Natural killer cell (primary cell): ENCODE measurements around the gene HAPSTR1. TPM values are rescaled to one million over a fixed set of nuclear protein-coding genes. Genes with fewer than 3 reads are reported as not detected.

Experiments
- ATAC-seq, 3 donors: fragments of 150-1000 bp in 2 of 3; fragments of 200-7000 bp in 1 of 3; cut with Tn5 transposase; 1 replicate in 1 of 3; 2 replicates in 2 of 3; pipeline ENCODE4 v1.10.0; 2021; ENCODE audit warnings: mild to moderate bottlenecking in 2 of 3, moderate library complexity in 2 of 3
- DNase-seq, 2 donors: peaks; one replicate each; pipeline versions ENCODE4 v3.0.0 to v3.0.0-alpha.2; 2013 to 2021; ENCODE audit warnings: mixed read lengths in 1 of 2
- H3K27ac ChIP-seq: one replicate; pipeline ENCODE4 v1.5.1; 2013; ENCODE audit warnings: mild to moderate bottlenecking, low read length
- H3K27me3 ChIP-seq: one replicate; pipeline ENCODE4 v1.6.1; 2013; ENCODE audit warnings: low read length; ENCODE audit not compliant: control insufficient read depth, insufficient read depth
- H3K36me3 ChIP-seq: one replicate; pipeline ENCODE4 v1.6.1; 2013; ENCODE audit warnings: low read length; ENCODE audit not compliant: control insufficient read depth, insufficient read depth
- H3K4me1 ChIP-seq: one replicate; pipeline ENCODE4 v1.6.1; 2013; ENCODE audit warnings: low read length; ENCODE audit not compliant: control insufficient read depth, insufficient read depth
- H3K4me3 ChIP-seq: one replicate; pipeline ENCODE4 v1.5.1; 2013; ENCODE audit warnings: low read length
- H3K9me3 ChIP-seq: one replicate; pipeline ENCODE4 v1.6.1; 2013; ENCODE audit warnings: low read length; ENCODE audit not compliant: control insufficient read depth, insufficient read depth
- H3K27ac Mint-ChIP-seq, 2 donors: one replicate each; pipeline ENCODE4 v1.8.0; 2022; ENCODE audit warnings: mild to moderate bottlenecking in 2 of 2, mixed read lengths in 2 of 2, moderate library complexity in 1 of 2
- H3K27me3 Mint-ChIP-seq, 2 donors: one replicate each; pipeline ENCODE4 v1.8.0; 2022; ENCODE audit warnings: low read depth in 2 of 2, mixed read lengths in 2 of 2
- H3K36me3 Mint-ChIP-seq: one replicate; pipeline ENCODE4 v1.8.0; 2022; ENCODE audit warnings: mixed read lengths
- H3K4me1 Mint-ChIP-seq, 2 donors: one replicate each; pipeline ENCODE4 v1.8.0; 2022; ENCODE audit warnings: mixed read lengths in 2 of 2
- H3K4me3 Mint-ChIP-seq: one replicate; pipeline ENCODE4 v1.8.0; 2022; ENCODE audit warnings: mild to moderate bottlenecking, moderate library complexity, mixed read lengths
- H3K9me3 Mint-ChIP-seq, 2 donors: one replicate each; pipeline ENCODE4 v1.8.0; 2022; ENCODE audit warnings: mixed read lengths in 2 of 2
- WGBS: methylation state at CpG from one replicate; pipeline ENCODE4 v1.1.7; 2013; ENCODE audit warnings: missing lambda C conversion rate; ENCODE audit not compliant: insufficient coverage; 5-methylcytosine and 5-hydroxymethylcytosine counted together
- intact Hi-C: fragments of 100-400 bp; cut with micrococcal nuclease; formaldehyde crosslinking; loops from one replicate; pipeline ENCODE4 v1.14.2; 2022
- total RNA-seq, 4 donors: library from RNA; stranded (reverse); fragments of 120-200 nt in 1 of 4; gene quantifications; one replicate each; pipeline versions ENCODE4 v1.2.3 to v1.2.4, GENCODE V29; 2013 to 2022
- TF ChIP-seq, protein P1 (sequence below): fragments of 200-600 bp; IDR thresholded peaks from one replicate; pipeline ENCODE4 v1.8.0; 2022; ENCODE audit warnings: antibody characterized with exemption

Gene HAPSTR1
- total RNA-seq, 3 donors from 2014 or later (not counting 1 experiment from before 2014, with no cell fraction given), result 135 to 145 (median 138) TPM

GRCh38 chr16:9126609-9127008 lies 35.2 kb downstream of the HAPSTR1 start:
- no peaks in the 10 kb centered on the region for H3K9me3 ChIP-seq
- peak overlapping the region; percentile 23 for H3K27ac ChIP-seq
- peaks cover 9% of the 10 kb centered on the region for H3K36me3 ChIP-seq
- no peak overlapping the region for H3K4me3 ChIP-seq
- H3K36me3 Mint-ChIP-seq, result no peaks in the 10 kb centered on the region
- no peaks in the 10 kb centered on the region for H3K27me3 Mint-ChIP-seq
- peak overlapping the region; percentile 92 to 94 for H3K27ac Mint-ChIP-seq
- DNase-seq, result no peak
- peaks cover 57% of the 10 kb centered on the region for H3K4me1 ChIP-seq
- intact Hi-C loops, result loop anchor here (1.0 kb wide), 1 partner anchor 35 kb away; the partner anchor contains the start of gene HAPSTR1
- no peaks in the 10 kb centered on the region for H3K9me3 Mint-ChIP-seq
- WGBS, result 87% methylated on average over 2 of the region's 2 CpGs
- peaks cover 46 to 64% of the 10 kb centered on the region in 2 donors for H3K4me1 Mint-ChIP-seq
- no peaks in the 10 kb centered on the region for H3K27me3 ChIP-seq
- H3K4me3 Mint-ChIP-seq, result no peak overlapping the region
- ATAC-seq, result no peak
- TF ChIP-seq, protein P1, sequence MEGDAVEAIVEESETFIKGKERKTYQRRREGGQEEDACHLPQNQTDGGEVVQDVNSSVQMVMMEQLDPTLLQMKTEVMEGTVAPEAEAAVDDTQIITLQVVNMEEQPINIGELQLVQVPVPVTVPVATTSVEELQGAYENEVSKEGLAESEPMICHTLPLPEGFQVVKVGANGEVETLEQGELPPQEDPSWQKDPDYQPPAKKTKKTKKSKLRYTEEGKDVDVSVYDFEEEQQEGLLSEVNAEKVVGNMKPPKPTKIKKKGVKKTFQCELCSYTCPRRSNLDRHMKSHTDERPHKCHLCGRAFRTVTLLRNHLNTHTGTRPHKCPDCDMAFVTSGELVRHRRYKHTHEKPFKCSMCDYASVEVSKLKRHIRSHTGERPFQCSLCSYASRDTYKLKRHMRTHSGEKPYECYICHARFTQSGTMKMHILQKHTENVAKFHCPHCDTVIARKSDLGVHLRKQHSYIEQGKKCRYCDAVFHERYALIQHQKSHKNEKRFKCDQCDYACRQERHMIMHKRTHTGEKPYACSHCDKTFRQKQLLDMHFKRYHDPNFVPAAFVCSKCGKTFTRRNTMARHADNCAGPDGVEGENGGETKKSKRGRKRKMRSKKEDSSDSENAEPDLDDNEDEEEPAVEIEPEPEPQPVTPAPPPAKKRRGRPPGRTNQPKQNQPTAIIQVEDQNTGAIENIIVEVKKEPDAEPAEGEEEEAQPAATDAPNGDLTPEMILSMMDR, result no peak

DNA sequence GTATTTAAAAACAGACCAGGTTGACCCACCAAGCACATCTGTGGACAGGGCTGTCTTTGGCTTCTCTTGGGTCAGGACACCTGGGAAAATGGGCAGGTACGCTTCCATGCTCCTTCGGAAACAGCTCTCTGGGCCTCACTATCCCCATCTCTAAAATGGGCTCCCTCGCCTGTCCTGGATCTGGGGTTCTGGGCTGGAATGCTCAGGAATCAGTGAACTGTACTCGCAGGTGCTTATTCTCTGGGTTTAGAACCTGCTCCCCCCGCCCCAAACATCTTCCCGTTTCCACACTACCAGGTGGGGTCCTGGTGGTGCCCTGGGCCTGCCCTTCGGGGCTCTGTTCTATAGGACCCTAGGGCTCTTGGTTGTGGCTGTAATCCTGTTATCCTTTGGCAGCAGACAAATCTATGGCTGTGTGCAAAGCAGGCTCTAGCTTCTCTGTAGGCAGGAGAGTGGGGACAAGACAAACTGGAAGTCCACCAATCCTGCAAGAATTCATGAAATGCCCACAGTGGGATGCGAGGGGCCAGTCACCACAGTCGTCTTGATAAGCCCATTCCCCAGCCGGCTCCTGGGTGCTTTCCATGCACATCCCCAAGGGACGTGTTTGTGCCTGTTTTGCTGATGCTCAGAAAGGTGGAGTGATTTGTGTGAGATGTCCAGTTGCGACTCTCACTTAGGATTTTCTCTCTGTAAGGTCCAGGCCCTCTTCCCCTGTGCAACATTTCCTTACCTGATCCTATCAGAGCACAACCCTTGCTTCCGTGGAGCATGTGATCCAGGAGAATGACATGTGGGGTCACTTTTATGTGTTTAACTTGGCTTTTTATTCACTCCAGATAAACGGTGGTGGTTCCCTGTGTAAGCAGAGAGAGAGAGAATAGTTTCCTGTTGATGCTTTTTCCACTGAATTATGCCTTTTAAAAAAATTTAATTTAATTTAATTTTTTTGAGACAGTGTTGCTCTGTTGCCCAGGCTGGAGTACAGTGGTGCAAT lies 37.2 kb downstream of the HAPSTR1 start:
- no peaks in the 10 kb centered on the region for H3K27me3 Mint-ChIP-seq
- H3K9me3 ChIP-seq, result no peaks in the 10 kb centered on the region
- peaks cover 37 to 61% of the 10 kb centered on the region in 2 donors for H3K4me1 Mint-ChIP-seq
- TF ChIP-seq, protein P1, result no peak
- H3K9me3 Mint-ChIP-seq, result no peaks in the 10 kb centered on the region
- no peaks in the 10 kb centered on the region for H3K27me3 ChIP-seq
- H3K27ac Mint-ChIP-seq, result peak overlapping the region; percentile 92 to 94
- H3K36me3 ChIP-seq, result peaks cover 3% of the 10 kb centered on the region
- H3K4me3 ChIP-seq, result no peak overlapping the region
- DNase-seq (no peak), ATAC-seq (no peak)
- peak overlapping the region; percentile 84 for H3K27ac ChIP-seq
- H3K4me3 Mint-ChIP-seq, result peak overlapping the region; percentile 81
- intact Hi-C loops, result no loop called here
- no peaks in the 10 kb centered on the region for H3K36me3 Mint-ChIP-seq
- 88% methylated on average over 14 of the region's 14 CpGs for WGBS
- peaks cover 61% of the 10 kb centered on the region for H3K4me1 ChIP-seq

DNA sequence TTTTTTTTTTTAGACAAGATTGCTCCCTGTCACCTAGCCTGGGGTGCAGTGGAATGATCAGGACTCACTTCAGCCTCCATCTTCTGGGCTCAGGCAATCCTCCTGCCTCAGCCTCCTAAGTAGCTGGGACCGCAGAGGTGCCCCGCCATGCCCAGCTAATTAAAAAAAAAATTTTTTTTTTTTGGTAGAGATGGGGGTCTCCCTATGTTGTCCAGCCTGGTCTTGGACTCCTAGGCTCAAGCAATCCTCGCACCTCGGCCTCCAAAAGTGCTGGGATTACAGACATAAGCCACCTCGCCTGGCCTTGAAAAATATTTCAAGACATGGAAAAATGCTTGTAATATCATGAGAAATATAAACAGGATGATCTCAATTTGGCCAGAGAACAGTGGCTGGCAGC lies 42.9 kb downstream of the HAPSTR1 start:
- Histone ChIP-seq H3K27me3 (no peaks in the 10 kb centered on the region), H3K27ac (no peak overlapping the region), H3K4me3 (no peak overlapping the region), H3K9me3 (no peaks in the 10 kb centered on the region), H3K4me1 (peaks cover 40% of the 10 kb centered on the region), H3K36me3 (no peaks in the 10 kb centered on the region)
- Mint-ChIP-seq H3K9me3 (no peaks in the 10 kb centered on the region), H3K27ac (peak overlapping the region in 1 of 2 donors; percentile 58), H3K36me3 (no peaks in the 10 kb centered on the region), H3K4me1 (peaks cover 28 to 48% of the 10 kb centered on the region in 2 donors), H3K4me3 (no peak overlapping the region), H3K27me3 (peaks cover 0 to 2% of the 10 kb centered on the region in 2 donors)
- TF ChIP-seq, protein P1, result no peak
- no peak for DNase-seq
- ATAC-seq, result no peak
- intact Hi-C loops, result loop anchor here (2.0 to 10.0 kb wide), 3 partner anchors 44 to 570 kb away; partner anchors contain the start of gene HAPSTR1
- 98% methylated on average over 4 of the region's 5 CpGs for WGBS
